Measurements from ENCODE around the gene TMEM106C.

Gene TMEM106C

DNA sequence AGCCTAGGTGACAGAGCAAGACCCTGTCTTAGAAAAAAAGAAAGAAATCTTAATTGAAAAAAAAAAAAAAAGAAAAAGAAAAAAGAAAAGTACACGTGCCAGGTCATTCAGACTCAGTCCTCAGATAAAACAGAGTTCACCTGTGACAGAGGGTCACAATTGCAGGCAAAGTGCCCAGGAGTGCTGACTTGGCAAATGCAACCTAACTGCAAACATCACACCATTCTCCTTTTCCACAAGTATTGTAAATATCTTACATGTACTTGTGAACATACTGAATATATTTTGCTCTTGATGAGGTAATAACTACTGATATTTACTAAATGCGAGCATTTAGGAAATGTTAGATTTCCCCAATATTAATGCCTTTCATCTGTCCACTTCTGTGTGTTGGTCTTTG lies 49.9 kb downstream of the TMEM106C start:
- H3K27ac ChIP-seq = peak overlapping the region; percentile 71

DNA sequence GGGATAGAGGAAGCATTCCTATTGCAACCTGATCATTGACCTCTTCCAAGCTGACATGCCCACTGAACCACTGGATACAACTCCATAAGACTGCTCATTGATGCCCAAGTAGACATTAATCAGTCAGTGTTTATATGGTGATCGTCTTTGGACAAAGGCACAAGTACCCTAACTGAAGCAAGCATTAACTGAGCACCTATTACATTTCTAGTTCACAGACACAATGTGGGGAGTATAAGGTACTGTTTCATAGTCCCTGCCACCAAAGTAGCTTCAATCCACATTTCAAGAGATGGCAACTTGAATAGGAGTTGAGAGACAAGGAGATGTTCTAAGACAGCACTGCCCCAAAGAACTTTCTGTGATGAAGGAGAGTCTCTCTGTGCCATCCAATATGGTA lies 51.7 kb downstream of the TMEM106C start:
- TF ChIP-seq, protein P1, sequence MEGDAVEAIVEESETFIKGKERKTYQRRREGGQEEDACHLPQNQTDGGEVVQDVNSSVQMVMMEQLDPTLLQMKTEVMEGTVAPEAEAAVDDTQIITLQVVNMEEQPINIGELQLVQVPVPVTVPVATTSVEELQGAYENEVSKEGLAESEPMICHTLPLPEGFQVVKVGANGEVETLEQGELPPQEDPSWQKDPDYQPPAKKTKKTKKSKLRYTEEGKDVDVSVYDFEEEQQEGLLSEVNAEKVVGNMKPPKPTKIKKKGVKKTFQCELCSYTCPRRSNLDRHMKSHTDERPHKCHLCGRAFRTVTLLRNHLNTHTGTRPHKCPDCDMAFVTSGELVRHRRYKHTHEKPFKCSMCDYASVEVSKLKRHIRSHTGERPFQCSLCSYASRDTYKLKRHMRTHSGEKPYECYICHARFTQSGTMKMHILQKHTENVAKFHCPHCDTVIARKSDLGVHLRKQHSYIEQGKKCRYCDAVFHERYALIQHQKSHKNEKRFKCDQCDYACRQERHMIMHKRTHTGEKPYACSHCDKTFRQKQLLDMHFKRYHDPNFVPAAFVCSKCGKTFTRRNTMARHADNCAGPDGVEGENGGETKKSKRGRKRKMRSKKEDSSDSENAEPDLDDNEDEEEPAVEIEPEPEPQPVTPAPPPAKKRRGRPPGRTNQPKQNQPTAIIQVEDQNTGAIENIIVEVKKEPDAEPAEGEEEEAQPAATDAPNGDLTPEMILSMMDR (conservative IDR thresholded peaks at IDR 0.05) = no peak
- no peak overlapping the region for H3K27ac ChIP-seq

More for the DNA sequence above, 49.9 kb downstream of the TMEM106C start:
- TF ChIP-seq, protein P1 (conservative IDR thresholded peaks at IDR 0.05) = no peak

DNA sequence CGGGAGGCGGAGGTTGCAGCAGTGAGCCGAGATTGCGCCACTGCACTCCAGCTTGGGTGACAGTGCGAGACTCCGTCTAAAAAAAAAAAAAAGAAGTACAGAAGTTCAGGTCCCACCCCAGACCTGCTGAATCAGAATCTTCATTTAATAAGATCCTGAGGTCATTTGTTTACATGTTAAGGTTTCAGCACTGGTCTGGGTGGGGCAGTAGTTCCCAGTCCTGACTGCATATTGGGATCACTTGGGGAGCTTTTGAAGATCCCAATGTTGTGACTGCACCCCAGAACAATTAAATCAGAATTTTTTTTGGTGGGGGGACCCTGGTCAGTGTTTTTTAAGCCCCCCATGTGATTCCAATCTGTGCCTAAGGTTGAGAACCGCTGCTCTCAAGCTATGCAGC lies 52.6 kb downstream of the TMEM106C start:
- TF ChIP-seq, protein P1 (conservative IDR thresholded peaks at IDR 0.05) = no peak
- no peak overlapping the region for H3K27ac ChIP-seq

DNA sequence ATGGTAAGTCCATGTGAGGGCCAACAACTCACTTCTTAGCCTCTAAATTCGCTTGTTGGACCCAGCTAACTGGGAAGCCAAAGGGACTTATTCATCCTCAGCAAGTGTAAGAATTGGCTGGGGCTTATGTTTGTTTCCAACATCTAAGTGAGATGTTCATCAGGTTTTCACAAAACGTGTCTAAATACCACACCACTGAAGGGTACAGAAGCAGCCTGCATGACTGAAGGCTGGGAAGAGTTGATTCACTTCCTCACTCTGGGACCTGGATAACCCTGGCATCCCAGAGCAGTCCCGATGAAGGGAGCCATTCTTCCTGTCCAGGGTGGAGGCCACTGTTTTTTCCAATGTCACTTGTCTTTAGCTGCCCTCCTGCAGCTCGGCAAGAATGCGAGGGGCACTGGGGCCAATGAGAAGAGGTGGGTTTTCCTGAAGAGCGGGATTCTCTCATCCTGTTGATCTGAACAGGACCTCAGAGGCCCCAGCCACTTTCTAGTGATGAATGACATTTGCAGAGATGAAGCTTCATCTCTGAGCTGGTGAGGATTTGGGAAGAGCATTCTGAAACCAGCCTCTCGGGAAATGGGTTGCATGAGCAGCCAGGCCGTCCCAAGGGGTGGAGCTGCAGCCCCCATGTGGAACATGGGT lies 53.1 kb downstream of the TMEM106C start:
- H3K27ac ChIP-seq = no peak overlapping the region
- TF ChIP-seq, protein P1 (conservative IDR thresholded peaks at IDR 0.05) = no peak

DNA sequence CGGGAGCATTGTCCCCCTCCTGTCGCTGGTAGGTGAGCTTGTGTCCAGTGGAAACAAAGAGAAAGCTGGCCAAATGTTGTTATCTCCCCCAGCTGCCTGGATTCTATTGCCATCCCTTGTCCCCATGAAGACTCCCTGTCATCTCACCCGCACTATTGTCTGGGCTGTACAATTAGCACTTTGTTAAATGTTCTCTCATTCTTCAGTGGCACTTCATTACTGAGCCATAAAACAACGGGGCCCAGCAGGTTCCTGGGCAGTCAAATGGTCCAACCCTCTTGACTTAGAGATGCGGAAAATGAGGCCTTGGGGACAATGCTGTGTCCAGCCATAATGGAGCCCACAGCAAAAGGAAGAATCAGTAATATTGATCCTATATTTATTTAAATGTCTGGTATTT lies 54.1 kb downstream of the TMEM106C start:
- TF ChIP-seq, protein P1 (conservative IDR thresholded peaks at IDR 0.05) = no peak
- no peak overlapping the region for H3K27ac ChIP-seq

DNA sequence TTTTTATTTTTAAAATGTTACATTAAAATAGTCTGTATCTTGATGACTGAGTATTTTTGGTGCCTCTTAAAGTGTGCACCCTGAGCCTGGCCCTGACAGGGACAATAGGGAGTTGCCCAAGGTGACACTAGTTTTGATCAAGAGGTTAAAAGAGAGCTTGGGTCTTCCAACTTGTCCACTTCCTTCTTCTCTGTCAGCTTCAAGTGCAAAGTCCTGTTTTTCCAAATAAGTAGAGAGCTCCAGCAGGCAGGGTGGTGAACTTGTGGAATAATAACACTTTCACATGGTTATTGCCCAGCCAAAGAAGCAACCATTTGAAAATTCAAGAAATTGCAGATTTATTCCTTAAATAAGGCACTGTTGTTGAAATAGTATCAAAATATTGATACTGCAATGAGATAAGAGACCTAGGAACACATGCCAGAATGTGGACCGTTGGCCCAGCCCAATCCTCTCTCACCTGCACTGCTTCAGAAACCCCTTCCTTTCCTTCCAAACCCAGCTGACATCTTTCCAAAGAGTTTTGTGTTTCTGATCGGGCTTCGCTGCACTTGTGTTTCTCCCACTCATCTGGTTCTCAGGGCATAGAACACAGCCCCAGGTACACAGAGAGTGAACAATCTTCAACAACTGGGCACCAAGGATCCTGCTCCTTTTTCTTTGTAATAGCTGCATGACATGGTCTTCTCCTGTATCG lies 54.7 kb downstream of the TMEM106C start:
- no peak overlapping the region for H3K27ac ChIP-seq
- TF ChIP-seq, protein P1 (conservative IDR thresholded peaks at IDR 0.05) = no peak

All from VCaP (cell line).